DND-41 (cell line): Measurements from ENCODE around the gene SEMA4A.

ENCODE experiments used
- CTCF ChIP-seq: IDR thresholded peaks from 2 replicates; pipeline ENCODE4 v1.5.1; 2012; ENCODE audit warnings: borderline replicate concordance, low read length, moderate library complexity, mild to moderate bottlenecking; ENCODE audit not compliant: poor library complexity, severe bottlenecking; ENCODE audit errors: extremely low read depth
- EZH2 ChIP-seq: IDR thresholded peaks from 3 replicates; pipeline ENCODE4 v1.6.1; 2012; ENCODE audit warnings: borderline replicate concordance, low read depth, mild to moderate bottlenecking, moderate library complexity, low read length, inconsistent platforms; ENCODE audit not compliant: severe bottlenecking

GRCh38 chr1:156115514-156116374 lies 37.6 kb upstream of the SEMA4A start:
- TF ChIP-seq CTCF (no peak), EZH2 (no peak)
